HAP-1 (cell line): ENCODE results near the gene KAT2B.

ENCODE experiments used
- DNase-seq, 2 experiments: peaks; one replicate each; pipeline ENCODE4 v3.0.0-alpha.2; 2016 to 2020; ENCODE audit warnings: low spot score in 2 of 2
- H3K27me3 ChIP-seq: fragments of 250-450 bp; sonication (Bioruptor Pico); 2 replicates; pipeline ENCODE4 v1.5.1; 2020; ENCODE audit warnings: low read depth, mild to moderate bottlenecking, moderate library complexity
- H3K36me3 ChIP-seq: fragments of 250-450 bp; sonication (Bioruptor Pico); replicated peaks from 2 replicates; pipeline ENCODE4 v1.5.1; 2020; ENCODE audit warnings: mild to moderate bottlenecking
- H3K4me1 ChIP-seq: fragments of 250-450 bp; sonication (Bioruptor Pico); 2 replicates; pipeline ENCODE4 v1.5.1; 2020; ENCODE audit warnings: mild to moderate bottlenecking
- H3K4me3 ChIP-seq: fragments of 250-450 bp; sonication (Bioruptor Pico); 2 replicates; pipeline ENCODE4 v1.5.1; 2020; ENCODE audit warnings: mild to moderate bottlenecking, moderate library complexity
- H3K9me3 ChIP-seq: fragments of 250-450 bp; sonication (Bioruptor Pico); 2 replicates; pipeline ENCODE4 v1.5.1; 2020; ENCODE audit warnings: mild to moderate bottlenecking, moderate library complexity
- in situ Hi-C: fragments of 300-500 bp; cut with MboI; formaldehyde crosslinking; loops from 3 replicates; pipeline ENCODE4 v1.14.3; 2020; ENCODE audit warnings: low sequenced_read_pairs, inconsistent platforms, mixed read lengths

KAT2B gene

GRCh38 chr3:20047976-20048883 is 8.0 kb downstream of the KAT2B start:
- Histone ChIP-seq H3K36me3 (no peaks in the 10 kb centered on the region), H3K4me1 (peaks cover 15% of the 10 kb centered on the region), H3K9me3 (no peaks in the 10 kb centered on the region), H3K27me3 (no peaks in the 10 kb centered on the region), H3K4me3 (no peak overlapping the region)
- in situ Hi-C loops, result no loop called here
- no peak for DNase-seq

DNA sequence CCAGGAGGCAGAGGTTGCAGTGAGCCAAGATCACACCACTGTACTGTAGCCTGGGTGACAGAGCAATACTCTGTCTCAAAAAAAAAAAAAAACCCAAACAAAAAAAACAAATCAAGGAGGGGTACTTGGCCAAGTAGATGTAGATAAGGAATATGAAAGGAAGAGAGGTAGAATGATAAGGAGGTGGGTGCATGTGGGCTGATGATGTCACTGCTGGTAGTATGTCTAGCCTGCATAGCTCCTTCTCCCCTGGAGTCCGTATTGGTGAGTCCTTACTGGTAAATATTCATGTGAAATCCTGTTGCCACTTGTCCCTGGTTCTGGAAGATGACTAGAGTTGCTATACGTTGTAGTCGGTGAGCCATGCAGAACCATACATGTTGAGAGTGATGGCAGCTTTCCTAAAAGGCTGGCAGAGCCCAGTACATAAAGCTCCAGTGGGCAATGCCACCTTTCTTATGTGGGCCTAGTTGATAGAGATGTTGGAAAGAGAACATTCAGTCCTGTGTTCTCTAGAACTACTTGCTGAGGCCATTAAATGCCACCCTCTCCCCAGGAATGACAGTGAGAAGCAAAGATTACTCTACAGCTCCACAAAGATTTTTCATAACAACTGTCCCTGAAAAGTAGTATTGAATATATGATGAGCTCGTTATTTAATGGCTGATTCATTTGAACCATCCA is 11.0 kb downstream of the KAT2B start:
- Histone ChIP-seq H3K9me3 (no peaks in the 10 kb centered on the region), H3K36me3 (no peaks in the 10 kb centered on the region), H3K27me3 (no peaks in the 10 kb centered on the region), H3K4me3 (no peak overlapping the region), H3K4me1 (peaks cover 15% of the 10 kb centered on the region)
- DNase-seq, result no peak
- in situ Hi-C loops, result no loop called here

- Histone ChIP-seq H3K9me3 (no peaks in the 10 kb centered on the region), H3K36me3 (no peaks in the 10 kb centered on the region), H3K27me3 (no peaks in the 10 kb centered on the region), H3K4me1 (peaks cover 9% of the 10 kb centered on the region), H3K4me3 (no peak overlapping the region)
- in situ Hi-C loops, result no loop called here
- no peak for DNase-seq
Observed at GRCh38 chr3:20052851-20053250, 12.6 kb downstream of the KAT2B start.

DNA sequence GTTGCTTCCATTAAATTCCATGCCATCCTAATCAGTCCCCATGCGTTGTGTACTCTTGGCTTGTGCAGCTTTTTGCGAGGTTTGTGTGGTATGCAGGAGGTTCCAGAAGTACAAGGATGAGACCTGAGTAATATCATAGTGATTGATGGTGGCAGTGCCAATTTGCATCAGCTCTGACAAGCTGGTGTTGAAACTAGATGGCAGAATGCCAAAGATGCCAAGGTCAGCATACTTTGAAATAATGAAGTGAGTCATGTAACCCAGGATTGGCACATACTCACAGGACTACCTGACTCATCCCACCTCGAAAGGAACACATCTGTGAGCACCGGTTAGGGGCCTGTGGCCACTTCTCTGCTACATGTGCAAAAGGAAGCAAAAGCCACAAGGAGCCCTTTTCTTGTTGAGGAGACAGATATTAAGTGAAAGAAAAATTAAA is 14.3 kb downstream of the KAT2B start:
- Histone ChIP-seq H3K4me3 (no peak overlapping the region), H3K9me3 (no peaks in the 10 kb centered on the region), H3K36me3 (no peaks in the 10 kb centered on the region), H3K27me3 (no peaks in the 10 kb centered on the region), H3K4me1 (0 out of 2 replicates have a peak, but pooled peaks cover 2% of the 10 kb centered on the region)
- in situ Hi-C loops, result no loop called here
- no peak for DNase-seq

DNA sequence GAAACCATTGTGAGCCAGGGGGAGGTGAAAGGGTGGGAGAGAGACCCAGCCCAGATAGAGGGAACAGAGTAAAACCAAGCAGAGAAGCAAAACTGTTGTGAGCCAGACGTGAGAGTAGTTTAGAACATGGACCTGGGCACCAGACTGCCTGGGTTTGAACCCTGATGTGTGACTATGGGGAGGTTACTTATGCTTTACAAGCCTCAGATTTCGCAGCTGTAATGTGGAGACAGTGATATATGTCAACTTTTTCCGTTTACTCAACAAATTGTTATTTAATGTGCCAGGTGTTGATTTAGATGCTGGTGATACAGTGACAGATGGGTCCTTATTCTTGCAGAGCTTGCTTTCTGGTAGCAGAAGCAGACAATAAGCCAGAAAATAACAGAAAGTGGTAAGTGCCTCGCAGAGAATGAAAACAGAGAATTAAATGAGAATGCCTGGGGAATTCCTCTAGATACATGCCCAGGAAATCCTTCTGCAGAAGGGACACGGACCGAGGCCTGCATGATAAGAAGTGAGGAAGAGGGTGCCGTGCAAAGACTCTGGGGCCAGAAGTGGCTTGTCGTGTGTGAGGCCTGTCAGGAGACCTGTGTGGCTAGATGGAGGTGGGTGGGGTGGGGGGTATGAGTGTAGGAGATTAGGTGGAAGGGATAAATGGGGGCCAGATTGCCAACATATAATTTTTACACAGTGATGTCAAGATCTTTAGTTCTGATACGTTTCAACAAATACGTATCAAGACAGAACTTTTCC is 15.0 kb downstream of the KAT2B start:
- Histone ChIP-seq H3K9me3 (no peaks in the 10 kb centered on the region), H3K36me3 (no peaks in the 10 kb centered on the region), H3K27me3 (no peaks in the 10 kb centered on the region), H3K4me1 (0 out of 2 replicates have a peak, but pooled peaks cover under 1% of the 10 kb centered on the region), H3K4me3 (no peak overlapping the region)
- in situ Hi-C loops, result no loop called here
- no peak for DNase-seq

DNA sequence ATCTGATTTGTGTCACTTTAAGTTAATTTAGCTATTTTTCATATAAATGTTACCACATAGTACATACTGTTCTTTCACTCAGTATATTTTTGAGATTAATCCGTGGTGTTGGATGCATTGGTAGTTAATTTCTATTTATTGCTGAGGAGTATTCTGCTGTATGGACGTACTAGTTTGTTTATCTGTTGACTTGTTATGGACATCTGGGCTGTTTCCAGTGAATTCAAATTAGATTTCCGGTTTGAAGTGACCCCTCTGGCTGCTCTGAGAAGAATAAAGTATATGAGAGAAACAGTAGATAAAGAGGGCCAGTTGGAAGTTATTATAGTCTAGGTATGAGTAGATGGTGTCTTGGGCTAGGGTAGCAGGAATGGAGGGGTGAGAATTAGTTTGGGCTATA is 15.6 kb downstream of the KAT2B start:
- in situ Hi-C loops, result no loop called here
- Histone ChIP-seq H3K4me1 (no peaks in the 10 kb centered on the region), H3K9me3 (no peaks in the 10 kb centered on the region), H3K36me3 (no peaks in the 10 kb centered on the region), H3K27me3 (no peaks in the 10 kb centered on the region), H3K4me3 (no peak overlapping the region)
- no peak for DNase-seq

GRCh38 chr3:20056725-20057611 is 16.7 kb downstream of the KAT2B start:
- H3K4me3 ChIP-seq, result no peak overlapping the region
- DNase-seq, result no peak
- no peaks in the 10 kb centered on the region for H3K4me1 ChIP-seq

GRCh38 chr3:20057612-20058180 is 17.4 kb downstream of the KAT2B start:
- no peaks in the 10 kb centered on the region for H3K27me3 ChIP-seq
- no peak overlapping the region for H3K4me3 ChIP-seq
- H3K4me1 ChIP-seq, result no peaks in the 10 kb centered on the region
- in situ Hi-C loops, result no loop called here
- H3K9me3 ChIP-seq, result no peaks in the 10 kb centered on the region
- no peak for DNase-seq
- H3K36me3 ChIP-seq, result no peaks in the 10 kb centered on the region

More at GRCh38 chr3:20056725-20057611, 16.7 kb downstream of the KAT2B start:
- in situ Hi-C loops, result no loop called here
- Histone ChIP-seq H3K27me3 (no peaks in the 10 kb centered on the region), H3K36me3 (no peaks in the 10 kb centered on the region), H3K9me3 (no peaks in the 10 kb centered on the region)

DNA sequence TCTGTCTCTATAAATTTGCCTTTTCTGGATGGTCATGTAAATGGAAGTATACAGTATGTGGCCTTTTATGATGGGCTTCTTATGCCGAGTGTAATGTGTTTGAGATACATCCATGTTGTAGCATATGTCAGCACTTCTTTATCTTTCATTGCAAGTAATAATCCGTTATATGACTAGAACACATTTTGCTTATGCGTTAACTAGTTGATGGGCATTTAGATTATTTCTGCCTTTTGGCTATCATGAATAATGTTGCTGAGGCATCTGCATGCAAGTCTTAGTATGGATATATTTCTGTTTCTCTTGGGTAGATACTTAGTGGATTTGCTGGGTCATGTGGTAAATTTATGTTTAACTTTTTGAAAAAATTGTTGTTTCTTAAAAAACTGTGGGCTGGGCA is 19.7 kb downstream of the KAT2B start:
- in situ Hi-C loops, result no loop called here
- Histone ChIP-seq H3K4me1 (no peaks in the 10 kb centered on the region), H3K36me3 (no peaks in the 10 kb centered on the region), H3K27me3 (no peaks in the 10 kb centered on the region), H3K4me3 (no peak overlapping the region), H3K9me3 (no peaks in the 10 kb centered on the region)
- no peak for DNase-seq

DNA sequence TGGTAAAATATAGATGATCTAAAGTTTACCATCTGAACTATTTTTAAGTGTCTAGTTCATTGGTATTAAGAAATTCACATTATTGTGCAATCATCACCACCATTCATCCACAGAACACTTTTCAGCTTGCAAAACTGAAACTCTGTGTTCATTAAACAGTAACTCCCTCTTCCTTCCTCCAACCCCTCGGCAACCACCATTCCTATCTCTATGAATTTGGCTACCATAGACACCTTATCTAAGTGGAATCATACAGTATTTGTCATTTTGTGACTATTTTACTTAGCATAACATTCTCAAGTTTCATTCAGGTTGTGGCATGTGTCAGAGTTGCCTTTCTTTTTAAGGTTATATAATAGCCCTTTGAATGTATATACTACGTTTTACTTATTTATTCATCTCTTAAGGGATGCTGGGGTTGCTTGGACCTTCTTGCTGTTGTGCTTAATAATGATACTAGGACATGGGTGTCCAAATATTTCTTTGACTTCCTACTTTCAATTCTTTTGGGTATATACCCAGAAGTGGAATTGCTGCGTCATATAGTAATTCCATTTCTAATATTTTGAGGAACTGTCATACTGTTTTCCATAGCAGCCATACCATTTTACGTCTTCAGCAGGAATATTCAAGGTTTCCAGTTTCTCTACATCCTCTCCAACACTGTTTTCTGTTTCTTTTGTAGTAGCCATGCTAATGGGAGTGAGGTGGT is 20.9 kb downstream of the KAT2B start:
- no peaks in the 10 kb centered on the region for H3K9me3 ChIP-seq
- DNase-seq, result no peak
- H3K27me3 ChIP-seq, result no peaks in the 10 kb centered on the region
- H3K36me3 ChIP-seq, result no peaks in the 10 kb centered on the region
- in situ Hi-C loops, result no loop called here
- H3K4me1 ChIP-seq, result no peaks in the 10 kb centered on the region
- no peak overlapping the region for H3K4me3 ChIP-seq

DNA sequence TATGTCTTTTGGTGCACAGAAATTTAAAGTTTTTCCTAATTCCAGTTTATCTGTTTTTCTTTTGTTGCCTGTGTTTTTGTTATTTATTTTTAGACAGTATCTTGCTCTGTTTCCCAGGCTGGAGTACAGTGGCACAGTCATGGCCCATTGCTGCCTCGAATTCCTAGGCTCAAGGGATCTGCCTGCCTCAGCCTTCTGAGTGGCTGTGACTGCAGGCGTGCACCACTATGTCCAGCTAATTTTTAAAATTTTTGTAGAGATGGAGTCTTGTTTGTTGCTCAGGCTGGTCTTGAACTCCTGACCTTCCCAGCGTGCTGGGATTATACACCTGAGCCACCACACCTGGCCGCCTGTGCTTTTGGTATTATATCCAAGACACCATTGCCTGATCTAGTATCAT is 22.8 kb downstream of the KAT2B start:
- in situ Hi-C loops, result no loop called here
- Histone ChIP-seq H3K4me1 (peaks cover 11% of the 10 kb centered on the region), H3K36me3 (no peaks in the 10 kb centered on the region), H3K4me3 (no peak overlapping the region), H3K27me3 (no peaks in the 10 kb centered on the region), H3K9me3 (no peaks in the 10 kb centered on the region)
- no peak for DNase-seq

DNA sequence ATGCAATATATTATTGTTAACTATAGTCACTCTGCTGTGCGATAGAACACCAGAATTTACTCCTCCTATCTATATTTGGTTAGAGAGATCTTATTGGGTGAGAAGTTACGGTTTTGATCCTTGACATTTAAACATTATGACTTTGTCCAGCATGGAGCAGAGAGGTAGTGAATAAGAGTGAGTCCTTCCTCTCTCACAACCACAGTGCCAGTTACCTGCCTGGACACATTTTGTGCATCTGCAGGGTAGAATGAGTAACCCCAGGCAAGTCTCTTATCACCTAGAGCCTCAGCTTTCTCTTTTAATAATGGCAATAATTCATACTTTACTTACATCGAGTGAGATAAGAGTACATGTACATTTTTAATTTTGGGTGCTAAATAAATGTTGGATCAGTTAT is 24.1 kb downstream of the KAT2B start:
- no peaks in the 10 kb centered on the region for H3K9me3 ChIP-seq
- H3K36me3 ChIP-seq, result 0 out of 2 replicates have a peak, but pooled peaks cover 3% of the 10 kb centered on the region
- no peak overlapping the region for H3K4me3 ChIP-seq
- H3K27me3 ChIP-seq, result no peaks in the 10 kb centered on the region
- in situ Hi-C loops, result no loop called here
- H3K4me1 ChIP-seq, result peaks cover 22% of the 10 kb centered on the region
- no peak for DNase-seq
